Measurements from ENCODE around the gene DEFB132.
"Not testable (repeated sequence)": the region's sequence is repeated elsewhere in the genome, so short reads cannot be mapped to it uniquely, and the experiment has no call there.

Gene DEFB132

DNA sequence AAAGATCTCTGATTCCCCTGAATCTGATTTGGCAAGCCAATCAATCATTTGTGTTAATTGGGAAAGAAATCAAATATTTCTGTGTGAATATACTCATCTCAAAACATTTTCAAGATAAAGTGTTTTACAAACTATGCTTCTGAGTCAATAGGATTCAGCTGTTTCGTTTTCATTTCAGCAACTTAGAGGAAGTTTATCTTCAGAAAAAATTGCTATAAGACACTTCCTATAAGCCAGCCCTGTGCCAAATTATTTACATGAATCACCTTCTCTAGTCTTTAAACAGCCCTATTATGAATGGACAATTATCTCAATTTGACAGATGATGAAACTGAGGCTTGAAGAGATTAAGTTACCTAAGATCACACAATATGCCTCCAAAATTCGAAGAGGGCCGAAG, 19.6 kb upstream of the DEFB132 start:
- no peak for TF ChIP-seq EZH2phosphoT487 (IDR thresholded peaks at IDR 0.05; ENCODE audit: low read depth)
- TF ChIP-seq, protein P1, sequence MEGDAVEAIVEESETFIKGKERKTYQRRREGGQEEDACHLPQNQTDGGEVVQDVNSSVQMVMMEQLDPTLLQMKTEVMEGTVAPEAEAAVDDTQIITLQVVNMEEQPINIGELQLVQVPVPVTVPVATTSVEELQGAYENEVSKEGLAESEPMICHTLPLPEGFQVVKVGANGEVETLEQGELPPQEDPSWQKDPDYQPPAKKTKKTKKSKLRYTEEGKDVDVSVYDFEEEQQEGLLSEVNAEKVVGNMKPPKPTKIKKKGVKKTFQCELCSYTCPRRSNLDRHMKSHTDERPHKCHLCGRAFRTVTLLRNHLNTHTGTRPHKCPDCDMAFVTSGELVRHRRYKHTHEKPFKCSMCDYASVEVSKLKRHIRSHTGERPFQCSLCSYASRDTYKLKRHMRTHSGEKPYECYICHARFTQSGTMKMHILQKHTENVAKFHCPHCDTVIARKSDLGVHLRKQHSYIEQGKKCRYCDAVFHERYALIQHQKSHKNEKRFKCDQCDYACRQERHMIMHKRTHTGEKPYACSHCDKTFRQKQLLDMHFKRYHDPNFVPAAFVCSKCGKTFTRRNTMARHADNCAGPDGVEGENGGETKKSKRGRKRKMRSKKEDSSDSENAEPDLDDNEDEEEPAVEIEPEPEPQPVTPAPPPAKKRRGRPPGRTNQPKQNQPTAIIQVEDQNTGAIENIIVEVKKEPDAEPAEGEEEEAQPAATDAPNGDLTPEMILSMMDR (IDR thresholded peaks at IDR 0.05; ENCODE audit: low read depth, low read length), result no peak
- Histone ChIP-seq H2AFZ (ENCODE audit: low read depth, low read length) (peak overlapping the region; percentile 64), H3K27ac (ENCODE audit: low read length) (peak overlapping the region; percentile 61), H3K4me3 (ENCODE audit: low read length) (peak overlapping the region; percentile 52), H3K9ac (ENCODE audit: low read length) (peak overlapping the region; percentile 24), H3K27me3 (ENCODE audit: low read depth, low read length) (peaks cover 17% of the 10 kb centered on the region), H3K79me2 (ENCODE audit: low read length) (no peaks in the 10 kb centered on the region), H3K4me2 (ENCODE audit: low read length) (peak overlapping the region; percentile 79), H4K20me1 (ENCODE audit: insufficient read depth, low read length) (no peaks in the 10 kb centered on the region), H3K4me1 (ENCODE audit: low read length) (peaks cover 15% of the 10 kb centered on the region), H3K36me3 (replicated peaks; ENCODE audit: low read depth, low read length) (no peaks in the 10 kb centered on the region), H3K9me3 (ENCODE audit: insufficient read depth, low read length) (no peaks in the 10 kb centered on the region)

DNA sequence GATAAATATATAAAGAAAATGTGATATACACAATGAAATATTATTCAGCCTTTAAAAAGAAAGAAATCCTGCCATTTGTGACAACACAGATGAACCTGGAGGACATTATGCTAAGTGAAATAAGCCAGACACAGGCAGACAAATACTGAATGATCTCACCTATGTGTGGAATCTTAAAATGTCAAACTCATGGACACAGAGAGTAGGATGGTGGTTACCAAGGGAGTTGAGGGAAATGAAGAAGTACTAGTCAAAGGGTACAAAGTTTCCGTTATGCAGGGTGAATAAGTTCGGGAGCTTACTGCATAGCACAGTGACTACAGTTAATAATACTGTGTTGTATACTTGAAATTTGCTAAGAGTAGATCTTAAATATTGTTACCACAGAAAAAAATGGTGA, 14.6 kb upstream of the DEFB132 start:
- TF ChIP-seq, protein P1 (IDR thresholded peaks at IDR 0.05; ENCODE audit: low read depth, low read length), result no peak
- no peak for TF ChIP-seq EZH2phosphoT487 (IDR thresholded peaks at IDR 0.05; ENCODE audit: low read depth)

DNA sequence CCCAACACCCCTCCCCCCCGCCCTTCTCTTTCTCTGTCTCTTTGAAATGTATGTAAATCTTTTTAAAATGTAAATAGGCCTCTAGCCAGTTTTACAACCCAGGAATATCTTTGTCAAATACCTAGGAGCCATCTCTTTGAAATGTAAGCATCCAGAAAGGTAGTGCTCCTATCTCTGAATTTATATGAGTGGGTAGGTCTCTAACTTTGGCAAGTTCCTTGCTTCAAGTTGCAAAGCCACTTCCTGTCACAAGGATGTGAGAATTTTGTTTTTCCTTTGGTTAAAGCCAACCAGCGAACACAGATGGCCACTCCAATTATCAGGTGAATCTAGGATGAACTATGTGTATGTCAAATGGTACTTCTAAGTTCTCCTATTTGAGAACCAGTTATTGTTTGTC, 6.2 kb upstream of the DEFB132 start:
- Histone ChIP-seq H3K4me2 (ENCODE audit: low read length) (no peak overlapping the region), H3K4me1 (ENCODE audit: low read length) (no peaks in the 10 kb centered on the region), H3K9ac (ENCODE audit: low read length) (no peak overlapping the region), H3K27ac (ENCODE audit: low read length) (no peak overlapping the region), H3K79me2 (ENCODE audit: low read length) (no peaks in the 10 kb centered on the region), H4K20me1 (ENCODE audit: insufficient read depth, low read length) (no peaks in the 10 kb centered on the region), H3K36me3 (replicated peaks; ENCODE audit: low read depth, low read length) (no peaks in the 10 kb centered on the region), H3K4me3 (ENCODE audit: low read length) (no peak overlapping the region), H3K27me3 (ENCODE audit: low read depth, low read length) (no peaks in the 10 kb centered on the region; the same call in 1 of the 2 replicates), H3K9me3 (ENCODE audit: insufficient read depth, low read length) (no peaks in the 10 kb centered on the region), H2AFZ (ENCODE audit: low read depth, low read length) (no peak overlapping the region)
- no peak for TF ChIP-seq EZH2phosphoT487 (IDR thresholded peaks at IDR 0.05; ENCODE audit: low read depth)
- TF ChIP-seq, protein P1 (IDR thresholded peaks at IDR 0.05; ENCODE audit: low read depth, low read length), result no peak

More for the DNA sequence above, 14.6 kb upstream of the DEFB132 start:
- no peaks in the 10 kb centered on the region for H4K20me1 ChIP-seq (ENCODE audit: insufficient read depth, low read length)
- no peaks in the 10 kb centered on the region for H3K36me3 ChIP-seq (replicated peaks; ENCODE audit: low read depth, low read length)
- H2AFZ ChIP-seq (ENCODE audit: low read depth, low read length), result no peak overlapping the region
- peaks cover 20% of the 10 kb centered on the region for H3K27me3 ChIP-seq (ENCODE audit: low read depth, low read length)
- no peaks in the 10 kb centered on the region for H3K79me2 ChIP-seq (ENCODE audit: low read length)
- H3K4me3 ChIP-seq (ENCODE audit: low read length), result no peak overlapping the region
- no peaks in the 10 kb centered on the region for H3K9me3 ChIP-seq (ENCODE audit: insufficient read depth, low read length)
- no peak overlapping the region for H3K27ac ChIP-seq (ENCODE audit: low read length)
- peaks cover 5% of the 10 kb centered on the region for H3K4me1 ChIP-seq (ENCODE audit: low read length)
- H3K9ac ChIP-seq (ENCODE audit: low read length), result no peak overlapping the region
- H3K4me2 ChIP-seq (ENCODE audit: low read length), result no peak overlapping the region

DNA sequence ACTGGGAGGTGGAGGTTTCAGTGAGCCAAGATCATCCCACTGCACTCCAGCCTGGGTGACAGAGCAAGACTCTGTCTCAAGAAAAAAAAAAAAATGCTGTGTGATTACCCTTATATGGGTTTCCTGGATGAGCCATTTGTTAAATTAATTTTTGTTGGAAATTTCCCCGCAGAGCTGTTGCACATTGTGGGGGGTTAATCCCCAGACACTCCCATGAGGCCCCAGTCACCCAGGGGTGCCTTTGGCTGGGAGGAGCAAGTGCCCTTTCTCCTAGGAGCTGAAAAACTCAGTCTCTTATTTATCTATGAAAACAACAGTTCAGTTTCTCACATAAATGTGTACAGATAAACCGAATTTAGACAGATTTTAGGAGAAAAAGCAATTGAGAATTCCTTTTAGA, 4.7 kb upstream of the DEFB132 start:
- TF ChIP-seq EZH2phosphoT487 (IDR thresholded peaks at IDR 0.05; ENCODE audit: low read depth), result no peak
- TF ChIP-seq, protein P1 (IDR thresholded peaks at IDR 0.05; ENCODE audit: low read depth, low read length), result no peak
- H3K4me3 ChIP-seq (ENCODE audit: low read length), result no peak overlapping the region
- no peak overlapping the region for H3K27ac ChIP-seq (ENCODE audit: low read length)

DNA sequence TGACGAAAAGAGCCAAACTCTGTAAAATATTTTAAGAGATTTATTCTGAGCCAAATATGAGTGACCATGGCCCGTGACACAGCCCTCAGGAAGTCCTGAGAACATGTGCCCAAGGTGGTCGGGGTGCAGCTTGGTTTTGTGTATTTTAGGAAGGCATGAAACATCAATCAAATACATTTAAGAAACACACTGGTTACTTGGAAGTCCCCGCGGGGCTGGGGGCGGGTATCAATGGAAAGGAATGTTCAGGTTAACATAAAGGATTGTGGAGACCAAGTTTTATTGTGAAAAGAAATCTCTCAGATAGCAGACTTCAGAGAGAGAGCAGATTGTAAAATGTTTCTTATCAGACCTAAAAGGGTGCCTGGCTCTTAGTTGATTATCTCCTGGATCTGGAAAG, 4.1 kb upstream of the DEFB132 start:
- not testable (repeated sequence) for H3K27me3 ChIP-seq (ENCODE audit: low read depth, low read length); H3K4me1 ChIP-seq (ENCODE audit: low read length); H4K20me1 ChIP-seq (ENCODE audit: insufficient read depth, low read length); H3K4me2 ChIP-seq (ENCODE audit: low read length); H3K9ac ChIP-seq (ENCODE audit: low read length); H3K27ac ChIP-seq (ENCODE audit: low read length); H3K79me2 ChIP-seq (ENCODE audit: low read length); H3K9me3 ChIP-seq (ENCODE audit: insufficient read depth, low read length); H2AFZ ChIP-seq (ENCODE audit: low read depth, low read length); H3K4me3 ChIP-seq (ENCODE audit: low read length); H3K36me3 ChIP-seq (replicated peaks; ENCODE audit: low read depth, low read length)

More for the DNA sequence above, 4.7 kb upstream of the DEFB132 start:
- H4K20me1 ChIP-seq (ENCODE audit: insufficient read depth, low read length), result no peaks in the 10 kb centered on the region
- H3K4me2 ChIP-seq (ENCODE audit: low read length), result no peak overlapping the region
- H3K9me3 ChIP-seq (ENCODE audit: insufficient read depth, low read length), result no peaks in the 10 kb centered on the region
- H3K79me2 ChIP-seq (ENCODE audit: low read length), result no peaks in the 10 kb centered on the region
- H3K4me1 ChIP-seq (ENCODE audit: low read length), result no peaks in the 10 kb centered on the region
- no peak overlapping the region for H2AFZ ChIP-seq (ENCODE audit: low read depth, low read length)
- H3K9ac ChIP-seq (ENCODE audit: low read length), result no peak overlapping the region
- H3K36me3 ChIP-seq (replicated peaks; ENCODE audit: low read depth, low read length), result no peaks in the 10 kb centered on the region
- no peaks in the 10 kb centered on the region; the same call in 1 of the 2 replicates for H3K27me3 ChIP-seq (ENCODE audit: low read depth, low read length)

Data from OCI-LY3 (cell line).